ENCODE results near the gene CLEC19A. TPM values are rescaled to one million over a fixed set of nuclear protein-coding genes. Genes with fewer than 3 reads are reported as not detected.

CLEC19A gene
- total and polyA plus RNA-seq, 10 donors, result not detected

DNA sequence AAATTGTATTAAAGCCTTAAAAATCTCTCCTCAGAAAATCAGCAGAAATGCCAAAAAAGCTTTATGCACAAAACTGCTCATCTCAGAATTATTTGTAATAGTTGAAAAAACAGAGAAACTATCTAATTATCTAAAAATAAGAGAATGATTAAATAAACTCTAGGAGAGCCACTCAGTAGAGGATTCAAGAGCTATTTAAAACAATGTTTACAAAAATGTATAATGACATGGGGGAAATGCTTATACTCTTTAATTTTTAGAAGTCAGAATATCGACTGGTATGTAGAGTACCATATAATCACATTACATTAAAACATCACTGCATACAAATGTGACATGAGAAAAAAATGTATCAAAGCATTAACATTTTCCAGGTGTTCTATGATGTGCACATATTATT, 11.9 kb downstream of the CLEC19A start:
- no peaks in the 10 kb centered on the region for H3K36me3 ChIP-seq
- TF ChIP-seq POLR2A (IDR thresholded peaks at IDR 0.05) (no peak), POLR2AphosphoS5 (IDR thresholded peaks at IDR 0.05) (no peak)
- TF ChIP-seq, protein P1, sequence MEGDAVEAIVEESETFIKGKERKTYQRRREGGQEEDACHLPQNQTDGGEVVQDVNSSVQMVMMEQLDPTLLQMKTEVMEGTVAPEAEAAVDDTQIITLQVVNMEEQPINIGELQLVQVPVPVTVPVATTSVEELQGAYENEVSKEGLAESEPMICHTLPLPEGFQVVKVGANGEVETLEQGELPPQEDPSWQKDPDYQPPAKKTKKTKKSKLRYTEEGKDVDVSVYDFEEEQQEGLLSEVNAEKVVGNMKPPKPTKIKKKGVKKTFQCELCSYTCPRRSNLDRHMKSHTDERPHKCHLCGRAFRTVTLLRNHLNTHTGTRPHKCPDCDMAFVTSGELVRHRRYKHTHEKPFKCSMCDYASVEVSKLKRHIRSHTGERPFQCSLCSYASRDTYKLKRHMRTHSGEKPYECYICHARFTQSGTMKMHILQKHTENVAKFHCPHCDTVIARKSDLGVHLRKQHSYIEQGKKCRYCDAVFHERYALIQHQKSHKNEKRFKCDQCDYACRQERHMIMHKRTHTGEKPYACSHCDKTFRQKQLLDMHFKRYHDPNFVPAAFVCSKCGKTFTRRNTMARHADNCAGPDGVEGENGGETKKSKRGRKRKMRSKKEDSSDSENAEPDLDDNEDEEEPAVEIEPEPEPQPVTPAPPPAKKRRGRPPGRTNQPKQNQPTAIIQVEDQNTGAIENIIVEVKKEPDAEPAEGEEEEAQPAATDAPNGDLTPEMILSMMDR (IDR thresholded peaks at IDR 0.05 in 8 of 11, conservative IDR thresholded peaks at IDR 0.05 in 3 of 11), result no peak
- H3K9me3 ChIP-seq, result no peaks in the 10 kb centered on the region
- no peak overlapping the region for H3K4me3 ChIP-seq
- no peak overlapping the region for H3K27ac ChIP-seq
- peaks cover 0 to 13% (median 6%) of the 10 kb centered on the region in 6 donors for H3K4me1 ChIP-seq
- DNase-seq, result no peak
- intact Hi-C loops (cut with DNase I; ENCODE audit: low total_unique reads), result no loop called here
- 79 to 93% (median 85%) methylated on average over 1 of the region's 1 CpG for WGBS, 5 donors
- H3K27me3 ChIP-seq (replicated peaks in 1 of 7), result no peaks in the 10 kb centered on the region

DNA sequence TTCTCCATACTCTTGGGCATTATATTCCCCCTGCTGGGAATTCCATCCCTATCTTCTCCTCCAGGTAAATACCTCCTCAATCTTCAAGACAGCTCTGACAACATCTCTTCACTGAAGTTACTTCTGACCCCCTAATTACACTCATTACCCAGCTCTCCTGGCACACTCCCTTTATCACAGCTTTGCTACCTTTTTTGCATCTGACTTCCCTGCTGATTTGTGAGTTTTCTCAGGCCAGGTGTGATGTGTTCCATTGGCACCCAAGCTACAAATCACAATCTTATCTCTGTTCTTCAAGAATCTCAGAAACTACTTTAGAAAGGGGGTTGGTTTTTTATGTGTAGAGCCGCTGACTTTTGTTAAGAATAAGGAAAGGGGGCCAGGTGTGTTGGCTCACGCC, 14.0 kb downstream of the CLEC19A start:
- Histone ChIP-seq H3K27ac (no peak overlapping the region), H3K36me3 (no peaks in the 10 kb centered on the region), H3K27me3 (replicated peaks in 1 of 7) (no peaks in the 10 kb centered on the region), H3K4me1 (peaks cover 0 to 4% (median 1%) of the 10 kb centered on the region in 6 donors), H3K9me3 (no peaks in the 10 kb centered on the region), H3K4me3 (no peak overlapping the region)
- TF ChIP-seq, protein P1 (IDR thresholded peaks at IDR 0.05 in 8 of 11, conservative IDR thresholded peaks at IDR 0.05 in 3 of 11), result no peak
- no peak for TF ChIP-seq POLR2A (IDR thresholded peaks at IDR 0.05)
- no peak for TF ChIP-seq POLR2AphosphoS5 (IDR thresholded peaks at IDR 0.05)
- WGBS, 5 donors, result 47 to 67% (median 61%) methylated on average over 2 of the region's 2 CpGs
- intact Hi-C loops (cut with DNase I; ENCODE audit: low total_unique reads), result no loop called here
- DNase-seq, result no peak

DNA sequence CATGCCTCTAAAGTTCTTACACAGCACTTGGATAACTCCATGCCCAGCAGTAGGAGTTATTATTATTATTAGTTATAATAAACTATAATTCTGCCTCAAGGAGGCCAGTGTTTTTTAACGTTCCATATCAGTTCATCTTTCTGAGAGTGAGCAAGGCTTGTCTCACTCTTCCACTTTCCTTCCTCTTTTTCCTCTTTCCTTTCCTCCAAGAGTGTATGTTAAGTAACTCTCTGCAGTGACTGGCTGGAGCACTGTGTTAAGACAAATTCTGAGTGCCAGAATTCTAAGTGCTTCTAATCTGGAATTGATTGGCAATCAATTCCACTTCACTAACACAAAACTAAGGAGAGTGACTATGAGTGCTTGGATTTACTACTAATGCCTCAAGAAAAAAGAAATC, 16.4 kb downstream of the CLEC19A start:
- Histone ChIP-seq H3K27me3 (replicated peaks in 1 of 7) (peaks cover 0 to 2% (median 0%) of the 10 kb centered on the region in 7 donors), H3K9me3 (no peaks in the 10 kb centered on the region), H3K4me1 (no peaks in the 10 kb centered on the region), H3K4me3 (no peak overlapping the region), H3K36me3 (no peaks in the 10 kb centered on the region), H3K27ac (no peak overlapping the region)
- no peak for DNase-seq
- intact Hi-C loops (cut with DNase I; ENCODE audit: low total_unique reads), result no loop called here
- TF ChIP-seq, protein P1 (IDR thresholded peaks at IDR 0.05 in 8 of 11, conservative IDR thresholded peaks at IDR 0.05 in 3 of 11), result no peak
- TF ChIP-seq POLR2AphosphoS5 (IDR thresholded peaks at IDR 0.05), result no peak
- TF ChIP-seq POLR2A (IDR thresholded peaks at IDR 0.05), result no peak
- WGBS, 5 donors, result 0 to 17% (median 5%) methylated on average over 1 of the region's 1 CpG

DNA sequence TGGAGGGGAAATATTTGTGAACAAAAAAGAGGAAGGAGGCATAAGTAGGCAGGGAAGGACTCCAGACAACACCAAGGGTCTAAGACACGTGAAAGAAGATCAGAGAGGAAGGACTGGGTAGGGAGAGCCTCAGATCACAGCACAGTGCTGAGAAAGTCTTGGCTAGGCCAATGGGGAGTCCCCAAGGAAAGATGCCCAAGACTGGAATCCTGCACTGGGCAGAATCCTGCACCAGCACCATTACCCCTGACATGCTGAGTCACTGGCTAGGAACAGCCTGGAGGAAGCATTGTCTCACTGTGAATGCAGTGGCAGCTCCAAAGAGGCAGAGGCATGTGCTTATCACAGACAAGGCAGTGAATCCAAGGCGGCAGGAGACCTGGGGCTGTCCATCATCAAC, 19.2 kb downstream of the CLEC19A start:
- H3K4me3 ChIP-seq, result no peak overlapping the region
- no peak for DNase-seq
- 11 to 30% (median 20%) methylated on average over 2 of the region's 2 CpGs for WGBS, 5 donors
- H3K36me3 ChIP-seq, result no peaks in the 10 kb centered on the region
- H3K27ac ChIP-seq, result no peak overlapping the region
- H3K9me3 ChIP-seq, result no peaks in the 10 kb centered on the region
- TF ChIP-seq POLR2A (IDR thresholded peaks at IDR 0.05) (no peak), POLR2AphosphoS5 (IDR thresholded peaks at IDR 0.05) (no peak)
- H3K4me1 ChIP-seq, result no peaks in the 10 kb centered on the region
- peaks cover 0 to 2% (median 0%) of the 10 kb centered on the region in 7 donors for H3K27me3 ChIP-seq (replicated peaks in 1 of 7)
- intact Hi-C loops (cut with DNase I; ENCODE audit: low total_unique reads), result no loop called here

DNA sequence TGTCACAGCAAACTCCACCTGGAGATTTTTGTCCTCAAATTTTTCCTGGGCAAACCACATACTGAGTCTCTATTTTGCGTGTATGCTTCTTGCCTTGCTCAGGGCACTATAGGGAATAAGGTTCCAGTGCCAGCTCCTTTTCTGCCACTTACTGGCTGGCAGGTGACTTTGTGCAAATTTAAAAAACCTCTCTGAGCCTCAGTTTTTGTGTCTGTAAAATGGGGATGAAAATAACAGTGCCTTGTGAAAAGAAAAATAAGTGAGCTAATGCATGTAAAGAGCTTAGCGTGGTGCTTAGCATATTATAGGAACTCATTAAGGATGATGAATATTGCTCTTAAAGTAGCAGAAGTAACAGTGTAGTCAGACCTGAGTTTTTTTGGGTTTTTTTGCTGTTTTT, 19.9 kb downstream of the CLEC19A start:
- Histone ChIP-seq H3K27ac (no peak overlapping the region), H3K36me3 (no peaks in the 10 kb centered on the region), H3K27me3 (replicated peaks in 1 of 7) (peaks cover 0 to 2% (median 0%) of the 10 kb centered on the region in 7 donors), H3K9me3 (no peaks in the 10 kb centered on the region), H3K4me1 (no peaks in the 10 kb centered on the region), H3K4me3 (no peak overlapping the region)
- intact Hi-C loops (cut with DNase I; ENCODE audit: low total_unique reads), result no loop called here
- DNase-seq, result no peak
- TF ChIP-seq, protein P1 (IDR thresholded peaks at IDR 0.05 in 8 of 11, conservative IDR thresholded peaks at IDR 0.05 in 3 of 11), result no peak
- no peak for TF ChIP-seq POLR2AphosphoS5 (IDR thresholded peaks at IDR 0.05)
- no peak for TF ChIP-seq POLR2A (IDR thresholded peaks at IDR 0.05)
- 86 to 94% (median 88%) methylated on average over 2 of the region's 2 CpGs for WGBS, 5 donors
